Neural cell (in vitro differentiated cells): ENCODE data around the gene TMEM175. TPM values are rescaled to one million over a fixed set of nuclear protein-coding genes. Genes with fewer than 3 reads are reported as not detected.
A peak's percentile ranks its signal among the peaks of the same experiment; 100 is the strongest.
"Not testable (repeated sequence)": the region's sequence is repeated elsewhere in the genome, so short reads cannot be mapped to it uniquely, and the experiment has no call there.

ENCODE experiments used
- H2AFZ ChIP-seq: fragments of 200-600, 300-800 bp; sonication (generic), shearing (Covaris generic); 2 replicates; pipeline ENCODE4 v1.6.0; 2014; ENCODE audit warnings: low read depth, mild to moderate bottlenecking, antibody characterized with exemption, low read length, moderate library complexity
- H3F3A ChIP-seq: fragments of 200-600 bp; shearing (Covaris generic); 2 replicates; pipeline ENCODE4 v1.6.1; 2016; ENCODE audit warnings: mild to moderate bottlenecking, moderate library complexity, mixed read lengths, antibody characterized with exemption, low read length; ENCODE audit not compliant: insufficient read depth, poor library complexity, severe bottlenecking
- H3K27ac ChIP-seq: fragments of 200-600, 300-800 bp; sonication (generic), shearing (Covaris generic); 2 replicates; pipeline ENCODE4 v1.5.1; 2014; ENCODE audit warnings: mild to moderate bottlenecking, low read length, moderate library complexity
- H3K27me3 ChIP-seq: fragments of 300-800, 200-600 bp; sonication (generic), shearing (Covaris generic); 2 replicates; pipeline ENCODE4 v1.6.0; 2014; ENCODE audit warnings: mild to moderate bottlenecking, low read depth, low read length, moderate library complexity; ENCODE audit not compliant: insufficient read depth
- H3K36me3 ChIP-seq: fragments of 300-800, 200-600 bp; sonication (generic), shearing (Covaris generic); 2 replicates; pipeline ENCODE4 v1.5.1; 2014; ENCODE audit warnings: mild to moderate bottlenecking, antibody characterized with exemption, low read length, moderate library complexity; ENCODE audit not compliant: insufficient read depth
- H3K4me2 ChIP-seq: fragments of 300-800, 200-600 bp; sonication (generic), shearing (Covaris generic); 2 replicates; pipeline ENCODE4 v1.6.0; 2014; ENCODE audit warnings: mild to moderate bottlenecking, low read length
- H3K4me3 ChIP-seq: fragments of 300-800, 200-600 bp; sonication (generic), shearing (Covaris generic); 2 replicates; pipeline ENCODE4 v1.5.1; 2014; ENCODE audit warnings: mild to moderate bottlenecking, low read length, moderate library complexity
- H3K79me2 ChIP-seq: fragments of 200-600 bp; shearing (Covaris generic); replicated peaks from 2 replicates; pipeline ENCODE4 v1.6.0; 2014; ENCODE audit warnings: mild to moderate bottlenecking, low read length, moderate library complexity; ENCODE audit not compliant: insufficient read depth
- H3K9ac ChIP-seq: fragments of 300-800, 200-600 bp; sonication (generic), shearing (Covaris generic); 2 replicates; pipeline ENCODE4 v1.6.1; 2016; ENCODE audit warnings: mild to moderate bottlenecking, low read length, mixed read lengths
- H3K9me2 ChIP-seq: fragments of 200-600 bp; shearing (Covaris generic); 2 replicates; pipeline ENCODE4 v1.6.1; 2016; ENCODE audit warnings: mild to moderate bottlenecking, low read length, mixed read lengths; ENCODE audit not compliant: insufficient read depth
- H3K9me3 ChIP-seq: fragments of 200-600, 300-800 bp; sonication (generic), shearing (Covaris generic); 2 replicates; pipeline ENCODE4 v1.6.1; 2016; ENCODE audit warnings: mild to moderate bottlenecking, mixed run types, low read length, moderate library complexity, mixed read lengths
- H4K20me1 ChIP-seq: fragments of 200-600 bp; shearing (Covaris generic); 2 replicates; pipeline ENCODE4 v1.6.1; 2016; ENCODE audit warnings: mild to moderate bottlenecking, mixed run types; ENCODE audit not compliant: insufficient read depth
- EP300 ChIP-seq: fragments of 450-650 bp; conservative IDR thresholded peaks from 2 replicates; pipeline ENCODE4 v1.6.1; 2014; ENCODE audit warnings: antibody characterized with exemption, mild to moderate bottlenecking, moderate library complexity; ENCODE audit not compliant: poor library complexity, severe bottlenecking
- EZH2 ChIP-seq: fragments of 200-600, 300-800 bp; shearing (Covaris generic), sonication (generic); IDR thresholded peaks from 2 replicates; pipeline ENCODE4 v1.6.1; 2014; ENCODE audit warnings: antibody characterized with exemption, low read length, borderline replicate concordance, mild to moderate bottlenecking; ENCODE audit not compliant: insufficient read depth, poor library complexity, severe bottlenecking
- MXI1 ChIP-seq: fragments of 450-650 bp; conservative IDR thresholded peaks from 2 replicates; pipeline ENCODE4 v1.6.1; 2014; ENCODE audit warnings: antibody characterized with exemption, mild to moderate bottlenecking; ENCODE audit not compliant: poor library complexity, severe bottlenecking
- POLR2AphosphoS5 ChIP-seq: IDR thresholded peaks from 2 replicates; pipeline ENCODE4 v1.6.1; 2012
- RAD21 ChIP-seq: fragments of 450-650 bp; conservative IDR thresholded peaks from 2 replicates; pipeline ENCODE4 v1.6.1; 2014; ENCODE audit warnings: antibody characterized with exemption, mild to moderate bottlenecking, moderate library complexity
- SMC3 ChIP-seq: fragments of 450-650 bp; conservative IDR thresholded peaks from 2 replicates; pipeline ENCODE4 v1.6.1; 2014; ENCODE audit warnings: antibody characterized with exemption, mild to moderate bottlenecking, moderate library complexity; ENCODE audit not compliant: poor library complexity
- TAF1 ChIP-seq: IDR thresholded peaks from 2 replicates; pipeline ENCODE4 v1.6.1; 2012; ENCODE audit warnings: low read depth
- polyA plus RNA-seq: library from polyadenylated mRNA; depleted of rRNA; stranded (reverse); fragments of >200 nt; gene quantifications from 2 replicates; pipeline ENCODE4 v1.2.3, GENCODE V29; 2014
- TF ChIP-seq, protein P1 (sequence below): fragments of 450-650 bp; IDR thresholded peaks from 2 replicates; pipeline ENCODE4 v1.5.1; 2014; ENCODE audit warnings: antibody characterized with exemption, mild to moderate bottlenecking, moderate library complexity; ENCODE audit not compliant: poor library complexity, severe bottlenecking
- TF ChIP-seq, protein P2 (sequence below): IDR thresholded peaks from 2 replicates; pipeline ENCODE4 v1.6.1; 2012; ENCODE audit warnings: borderline replicate concordance

The TMEM175 gene
- polyA plus RNA-seq, 1 donor from 2014 or later, result 36.9 TPM

DNA sequence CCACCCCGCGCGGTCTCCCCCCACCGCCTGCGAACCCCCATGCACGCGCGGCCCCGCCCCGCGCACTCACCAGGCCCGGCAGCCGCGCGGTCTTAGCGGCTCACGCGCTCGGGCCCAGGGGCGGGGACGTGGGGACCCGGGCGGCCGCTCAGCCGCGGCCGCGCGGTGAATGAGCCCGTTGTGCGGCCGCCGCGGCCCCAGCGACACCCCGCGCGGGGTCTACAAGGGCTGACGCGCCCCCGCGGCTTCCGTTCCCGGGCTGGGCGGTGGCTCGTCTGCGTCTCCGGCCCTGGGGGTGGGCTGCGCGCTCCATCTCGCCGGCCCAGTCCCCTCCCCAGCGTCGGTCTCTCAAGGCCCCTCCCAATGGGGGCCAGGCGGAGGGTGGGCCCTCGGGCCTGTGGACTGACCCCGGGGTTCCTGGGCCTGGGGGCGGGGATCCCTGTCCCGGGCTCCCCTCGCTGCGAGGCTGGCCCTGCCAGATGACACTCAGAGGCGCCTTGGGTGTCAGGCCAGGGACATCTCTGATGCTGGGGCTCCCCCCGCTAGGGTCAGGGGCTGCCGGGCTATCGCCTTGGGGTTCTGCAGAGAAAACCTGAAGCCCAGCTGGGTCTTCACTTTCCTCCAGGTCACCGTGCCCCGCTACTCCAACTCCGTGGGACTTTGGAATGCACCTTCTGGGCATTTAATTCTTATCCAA, 65.3 kb downstream of the TMEM175 start:
- TF ChIP-seq, protein P1, sequence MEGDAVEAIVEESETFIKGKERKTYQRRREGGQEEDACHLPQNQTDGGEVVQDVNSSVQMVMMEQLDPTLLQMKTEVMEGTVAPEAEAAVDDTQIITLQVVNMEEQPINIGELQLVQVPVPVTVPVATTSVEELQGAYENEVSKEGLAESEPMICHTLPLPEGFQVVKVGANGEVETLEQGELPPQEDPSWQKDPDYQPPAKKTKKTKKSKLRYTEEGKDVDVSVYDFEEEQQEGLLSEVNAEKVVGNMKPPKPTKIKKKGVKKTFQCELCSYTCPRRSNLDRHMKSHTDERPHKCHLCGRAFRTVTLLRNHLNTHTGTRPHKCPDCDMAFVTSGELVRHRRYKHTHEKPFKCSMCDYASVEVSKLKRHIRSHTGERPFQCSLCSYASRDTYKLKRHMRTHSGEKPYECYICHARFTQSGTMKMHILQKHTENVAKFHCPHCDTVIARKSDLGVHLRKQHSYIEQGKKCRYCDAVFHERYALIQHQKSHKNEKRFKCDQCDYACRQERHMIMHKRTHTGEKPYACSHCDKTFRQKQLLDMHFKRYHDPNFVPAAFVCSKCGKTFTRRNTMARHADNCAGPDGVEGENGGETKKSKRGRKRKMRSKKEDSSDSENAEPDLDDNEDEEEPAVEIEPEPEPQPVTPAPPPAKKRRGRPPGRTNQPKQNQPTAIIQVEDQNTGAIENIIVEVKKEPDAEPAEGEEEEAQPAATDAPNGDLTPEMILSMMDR, result no peak
- TF ChIP-seq MXI1 (no peak), EZH2 (no peak), SMC3 (no peak)
- TF ChIP-seq, protein P2, sequence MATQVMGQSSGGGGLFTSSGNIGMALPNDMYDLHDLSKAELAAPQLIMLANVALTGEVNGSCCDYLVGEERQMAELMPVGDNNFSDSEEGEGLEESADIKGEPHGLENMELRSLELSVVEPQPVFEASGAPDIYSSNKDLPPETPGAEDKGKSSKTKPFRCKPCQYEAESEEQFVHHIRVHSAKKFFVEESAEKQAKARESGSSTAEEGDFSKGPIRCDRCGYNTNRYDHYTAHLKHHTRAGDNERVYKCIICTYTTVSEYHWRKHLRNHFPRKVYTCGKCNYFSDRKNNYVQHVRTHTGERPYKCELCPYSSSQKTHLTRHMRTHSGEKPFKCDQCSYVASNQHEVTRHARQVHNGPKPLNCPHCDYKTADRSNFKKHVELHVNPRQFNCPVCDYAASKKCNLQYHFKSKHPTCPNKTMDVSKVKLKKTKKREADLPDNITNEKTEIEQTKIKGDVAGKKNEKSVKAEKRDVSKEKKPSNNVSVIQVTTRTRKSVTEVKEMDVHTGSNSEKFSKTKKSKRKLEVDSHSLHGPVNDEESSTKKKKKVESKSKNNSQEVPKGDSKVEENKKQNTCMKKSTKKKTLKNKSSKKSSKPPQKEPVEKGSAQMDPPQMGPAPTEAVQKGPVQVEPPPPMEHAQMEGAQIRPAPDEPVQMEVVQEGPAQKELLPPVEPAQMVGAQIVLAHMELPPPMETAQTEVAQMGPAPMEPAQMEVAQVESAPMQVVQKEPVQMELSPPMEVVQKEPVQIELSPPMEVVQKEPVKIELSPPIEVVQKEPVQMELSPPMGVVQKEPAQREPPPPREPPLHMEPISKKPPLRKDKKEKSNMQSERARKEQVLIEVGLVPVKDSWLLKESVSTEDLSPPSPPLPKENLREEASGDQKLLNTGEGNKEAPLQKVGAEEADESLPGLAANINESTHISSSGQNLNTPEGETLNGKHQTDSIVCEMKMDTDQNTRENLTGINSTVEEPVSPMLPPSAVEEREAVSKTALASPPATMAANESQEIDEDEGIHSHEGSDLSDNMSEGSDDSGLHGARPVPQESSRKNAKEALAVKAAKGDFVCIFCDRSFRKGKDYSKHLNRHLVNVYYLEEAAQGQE, result no peak
- no peaks in the 10 kb centered on the region for H3K9me2 ChIP-seq
- peaks cover 4% of the 10 kb centered on the region for H3K9me3 ChIP-seq
- no peaks in the 10 kb centered on the region for H3K79me2 ChIP-seq
- H3K9ac ChIP-seq, result peak overlapping the region; percentile 38
- no peaks in the 10 kb centered on the region for H4K20me1 ChIP-seq
- no peak overlapping the region for H3K27ac ChIP-seq
- no peak overlapping the region for H3K4me2 ChIP-seq
- H2AFZ ChIP-seq, result no peak overlapping the region
- H3K36me3 ChIP-seq, result no peaks in the 10 kb centered on the region
- peaks cover 39% of the 10 kb centered on the region for H3K27me3 ChIP-seq
- H3F3A ChIP-seq, result no peaks in the 10 kb centered on the region
- peak overlapping the region; percentile 59 for H3K4me3 ChIP-seq

- H3K9me3 ChIP-seq, result peaks cover 4% of the 10 kb centered on the region
- H3K27ac ChIP-seq, result no peak overlapping the region
- H3K9ac ChIP-seq, result no peak overlapping the region
- no peaks in the 10 kb centered on the region for H3F3A ChIP-seq
- H3K27me3 ChIP-seq, result peaks cover 43% of the 10 kb centered on the region
- no peak overlapping the region for H3K4me2 ChIP-seq
- TF ChIP-seq, protein P1, result no peak
- TF ChIP-seq EZH2 (no peak), MXI1 (no peak), RAD21 (no peak), TAF1 (no peak), SMC3 (no peak), POLR2AphosphoS5 (no peak), EP300 (no peak)
- TF ChIP-seq, protein P2, result no peak
- H2AFZ ChIP-seq, result no peak overlapping the region
- H3K4me3 ChIP-seq, result no peak overlapping the region
- no peaks in the 10 kb centered on the region for H3K36me3 ChIP-seq
- H3K9me2 ChIP-seq, result no peaks in the 10 kb centered on the region
- H4K20me1 ChIP-seq, result no peaks in the 10 kb centered on the region
- no peaks in the 10 kb centered on the region for H3K79me2 ChIP-seq
Measured at GRCh38 chr4:998096-998691, 65.9 kb downstream of the TMEM175 start.

- H3F3A ChIP-seq, H2AFZ ChIP-seq, H3K9ac ChIP-seq, H3K4me3 ChIP-seq, H3K9me3 ChIP-seq, H4K20me1 ChIP-seq, H3K36me3 ChIP-seq, H3K9me2 ChIP-seq, H3K79me2 ChIP-seq, H3K27ac ChIP-seq, H3K4me2 ChIP-seq: not testable (repeated sequence)
- H3K27me3 ChIP-seq, result peaks cover 55% of the 10 kb centered on the region
Measured at GRCh38 chr4:999240-999863, 67.1 kb downstream of the TMEM175 start.
